GM21360 (cell line): Measurements from ENCODE around the gene MICAL2.
"Not testable (repeated sequence)": the region's sequence is repeated elsewhere in the genome, so short reads cannot be mapped to it uniquely, and the experiment has no call there.

Experiments used
- ATAC-seq: cut with Tn5 transposase; IDR thresholded peaks from one replicate; pipeline ENCODE4 v1.9.1; 2021; ENCODE audit warnings: mild to moderate bottlenecking, moderate library complexity; ENCODE audit not compliant: unreplicated experiment

The MICAL2 gene

DNA sequence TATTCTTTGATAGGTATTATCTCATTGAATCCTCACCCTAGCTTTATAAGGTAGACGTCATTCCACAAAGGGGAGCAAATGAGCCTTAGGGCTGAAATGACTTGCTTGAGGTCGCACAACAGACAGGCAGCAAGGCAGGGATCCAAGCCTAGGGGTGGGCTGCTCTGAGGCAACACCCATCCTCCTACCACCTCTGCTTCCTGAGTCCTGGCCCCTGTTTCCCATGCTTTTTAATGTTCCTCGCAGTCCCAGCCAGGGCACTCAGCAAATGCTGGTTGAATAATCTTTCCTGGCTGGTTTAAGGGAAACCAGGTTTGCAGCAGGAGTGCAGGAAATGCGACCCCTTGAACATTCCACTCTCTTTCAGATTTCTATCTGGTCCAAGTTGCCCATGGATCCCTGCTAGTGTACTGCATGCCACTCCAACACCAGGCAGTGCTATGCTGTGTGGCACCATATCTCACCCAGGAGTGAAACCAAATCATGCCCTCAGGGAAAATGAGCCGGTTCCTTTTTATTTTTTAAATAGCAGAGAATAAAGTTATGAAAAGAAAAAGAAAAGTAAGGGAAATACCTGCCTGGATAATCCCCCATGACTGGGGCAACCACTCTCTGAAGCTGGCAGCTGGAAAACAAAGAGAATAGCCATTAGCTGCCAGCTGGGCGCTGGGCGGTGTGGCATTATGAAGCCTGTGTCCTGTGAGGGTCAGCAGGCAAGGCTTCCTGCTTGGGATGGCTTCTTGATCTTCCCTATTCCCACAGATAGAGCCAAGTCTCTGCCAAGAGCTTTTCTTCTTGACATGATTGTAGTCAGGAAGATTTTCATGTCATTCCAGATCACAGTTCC is 21.8 kb downstream of the MICAL2 start:
- no peak for ATAC-seq

DNA sequence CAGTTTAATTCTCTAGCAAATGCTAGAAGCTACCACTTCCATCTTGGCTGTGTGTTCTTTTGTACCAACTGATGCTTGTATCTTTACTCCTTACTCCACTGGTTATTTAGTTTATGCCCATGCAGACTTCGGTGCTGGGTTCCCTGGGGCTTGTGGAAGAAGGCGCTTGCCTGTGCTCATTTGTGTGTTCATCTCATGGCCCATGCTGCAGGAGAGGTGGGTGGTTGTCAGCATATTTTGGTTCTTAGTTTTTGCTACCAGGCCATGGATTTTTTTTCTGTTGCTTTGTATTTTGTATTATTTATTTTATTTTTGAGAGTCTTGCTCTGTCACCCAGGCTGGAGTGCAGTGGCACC is 22.4 kb downstream of the MICAL2 start:
- no peak for ATAC-seq

DNA sequence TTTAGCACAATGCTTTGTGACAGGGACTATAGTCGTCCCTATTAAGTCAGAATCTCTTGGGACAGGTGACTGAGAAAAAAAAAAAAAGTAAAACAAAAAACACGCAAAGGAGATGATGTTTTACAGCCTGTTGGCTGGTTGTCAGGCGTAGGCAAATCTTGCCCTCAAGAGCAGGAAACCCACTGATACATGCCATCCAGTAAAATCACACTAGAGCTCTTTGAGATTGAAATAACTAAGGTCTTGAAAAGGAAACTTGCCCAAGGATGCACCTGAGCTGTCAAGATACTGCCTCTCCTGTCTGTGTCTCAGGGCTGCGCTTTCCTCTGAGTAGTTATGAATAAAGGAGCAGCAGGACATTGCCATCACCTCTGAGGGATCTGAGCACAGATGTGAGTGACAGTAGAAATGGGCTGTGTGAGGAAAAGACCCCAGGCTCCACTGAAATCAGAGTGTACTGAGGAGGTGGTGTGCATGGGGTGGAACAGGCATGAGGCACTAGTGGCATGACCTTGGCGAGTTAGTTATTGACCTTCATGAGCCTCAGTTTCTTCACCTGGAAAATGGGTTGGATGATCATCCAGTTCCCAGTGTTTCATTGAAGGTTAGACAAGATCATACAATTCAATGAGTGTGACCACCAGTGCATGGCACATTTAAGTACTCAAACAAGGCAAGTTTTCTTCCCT is 23.3 kb downstream of the MICAL2 start:
- ATAC-seq = no peak

DNA sequence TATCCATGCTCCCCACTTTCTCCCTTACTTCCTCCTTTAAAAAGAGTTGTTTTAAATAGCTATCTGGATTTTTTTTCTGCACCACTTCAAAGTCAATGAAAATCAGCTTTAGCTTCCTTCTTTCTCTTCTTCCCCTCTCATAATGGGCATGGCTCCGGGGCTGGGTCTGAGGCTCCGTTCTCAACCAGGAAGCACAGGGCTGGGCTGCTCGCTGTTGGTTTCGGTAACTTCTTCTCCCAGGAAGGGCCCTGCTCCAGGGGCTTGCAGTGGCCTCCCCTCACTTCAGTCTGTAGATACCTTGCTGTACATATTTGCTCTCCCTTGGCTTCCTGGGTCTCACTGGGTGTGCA is 23.8 kb downstream of the MICAL2 start:
- ATAC-seq = no peak

DNA sequence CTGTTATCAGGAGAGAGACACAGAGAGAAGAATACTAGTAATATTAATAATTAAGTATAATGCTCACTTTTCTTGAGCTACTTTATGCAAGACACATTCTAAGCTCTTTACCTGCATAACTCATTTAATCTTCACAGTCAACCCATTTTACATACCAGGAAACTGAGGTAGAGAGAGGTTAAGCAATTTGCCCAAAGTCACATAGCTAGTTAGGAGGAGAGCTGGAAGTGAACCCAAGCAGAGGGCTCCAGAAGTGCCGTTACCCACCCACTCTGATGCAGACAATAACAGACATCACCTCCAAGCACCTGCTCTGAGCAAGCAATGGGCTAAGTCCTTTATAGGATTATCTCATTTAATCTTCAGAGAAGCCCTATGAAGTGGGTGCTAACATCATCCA is 24.8 kb downstream of the MICAL2 start:
- ATAC-seq = no peak

DNA sequence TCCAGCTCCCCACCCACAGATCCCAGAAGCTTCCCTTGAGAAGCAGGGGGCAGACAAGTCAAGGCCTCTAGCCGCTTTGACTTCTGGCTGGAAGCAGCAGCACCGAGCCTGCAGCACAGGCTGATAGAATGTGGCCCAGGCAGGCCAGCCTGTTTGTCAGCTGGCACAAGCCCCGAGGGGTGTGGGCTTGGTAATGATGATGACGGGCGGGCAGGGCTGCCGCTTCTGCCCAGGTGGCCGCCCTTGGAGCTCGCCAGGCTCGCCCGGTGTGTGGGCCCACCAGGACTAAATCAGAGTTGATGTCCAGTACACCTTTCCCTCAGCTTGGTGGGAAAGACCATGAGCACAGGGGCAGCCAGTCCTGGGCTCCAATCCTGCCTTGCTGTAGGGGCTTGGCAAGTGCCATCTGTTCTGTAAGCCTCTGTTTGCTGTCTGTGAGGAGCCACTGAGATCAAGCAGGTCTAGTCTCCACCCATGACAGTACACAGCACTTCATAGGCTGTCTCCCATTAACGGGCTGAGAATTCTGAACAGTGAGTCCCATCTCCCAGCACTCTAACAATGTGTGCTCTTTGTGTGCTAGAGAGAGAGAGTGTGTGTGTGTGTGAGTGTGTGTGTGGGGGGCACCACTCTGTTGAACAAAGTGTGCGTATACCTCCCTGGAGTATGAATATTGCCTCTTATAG is 26.8 kb downstream of the MICAL2 start:
- ATAC-seq = no peak

DNA sequence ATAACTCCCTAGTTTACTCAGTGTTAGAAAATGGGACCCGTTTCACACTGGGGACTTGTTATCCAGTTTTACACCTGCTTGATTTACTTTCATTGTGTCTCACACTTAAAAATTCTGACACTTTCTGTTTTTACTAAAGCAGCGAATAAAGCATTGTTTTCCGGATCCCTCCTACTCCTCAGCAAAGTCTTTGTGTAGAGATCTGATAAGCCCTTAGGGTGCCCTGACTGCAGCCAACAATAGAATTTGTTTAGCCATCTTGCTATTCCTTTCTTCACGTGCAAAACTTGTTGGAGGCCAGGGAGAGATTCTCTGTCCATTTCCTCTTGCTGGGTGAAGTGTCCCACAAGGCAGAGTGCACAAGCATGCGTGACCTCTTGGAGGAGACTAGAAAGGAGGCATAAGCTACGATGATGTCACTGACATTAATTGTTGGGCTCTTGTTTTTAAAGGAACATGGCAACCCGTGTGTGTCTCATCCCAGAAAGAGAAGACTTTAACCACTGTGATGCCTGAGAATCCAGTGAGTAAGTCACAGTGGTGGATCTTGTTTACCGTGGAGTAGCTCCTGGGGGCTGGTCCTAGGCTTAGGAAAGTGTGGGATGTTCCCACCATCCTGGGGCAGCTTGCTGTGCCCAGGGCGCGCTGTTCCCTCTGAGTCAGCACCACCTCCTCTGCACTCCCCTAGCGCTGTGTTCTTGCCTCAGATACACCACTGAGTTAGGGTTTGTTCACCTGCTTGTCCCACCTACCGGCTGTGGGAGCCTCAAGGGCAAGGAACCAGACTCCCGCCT is 27.7 kb downstream of the MICAL2 start:
- no peak for ATAC-seq

DNA sequence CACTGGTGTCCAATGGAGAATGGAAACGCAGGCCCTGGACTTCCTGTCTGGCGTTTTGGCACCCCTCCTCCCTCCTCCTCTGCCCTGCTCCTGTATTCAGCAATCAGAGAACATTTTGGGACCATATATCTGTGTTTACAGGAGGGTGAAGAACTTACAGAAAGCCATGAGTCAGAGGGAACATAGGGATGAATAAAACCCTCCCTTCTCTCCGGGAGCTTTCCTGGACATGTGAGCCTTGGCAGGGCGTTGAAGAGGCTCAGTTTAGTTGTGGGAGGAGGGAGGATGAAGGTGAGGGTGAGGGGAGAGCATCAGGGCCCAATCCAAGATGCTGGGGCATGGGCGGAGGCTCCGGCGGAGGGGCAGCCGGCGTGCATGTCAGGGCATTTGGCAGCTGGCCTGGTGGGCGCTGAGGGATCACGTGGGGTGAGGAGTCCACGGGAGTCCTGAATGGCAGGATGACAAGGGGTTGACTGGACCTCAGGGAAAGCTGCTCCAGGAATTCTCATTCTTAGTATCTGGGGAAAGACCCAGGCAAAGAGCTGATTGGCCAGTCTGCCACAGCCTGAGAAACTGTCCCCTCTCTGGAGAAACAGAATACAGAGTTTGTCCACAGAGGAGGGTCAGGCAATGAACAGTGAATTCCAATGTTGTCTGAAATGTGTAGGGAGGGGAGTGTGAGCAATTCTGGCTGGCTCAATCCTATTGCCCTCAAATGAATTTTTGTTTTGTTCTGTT is 28.9 kb downstream of the MICAL2 start:
- no peak for ATAC-seq

DNA sequence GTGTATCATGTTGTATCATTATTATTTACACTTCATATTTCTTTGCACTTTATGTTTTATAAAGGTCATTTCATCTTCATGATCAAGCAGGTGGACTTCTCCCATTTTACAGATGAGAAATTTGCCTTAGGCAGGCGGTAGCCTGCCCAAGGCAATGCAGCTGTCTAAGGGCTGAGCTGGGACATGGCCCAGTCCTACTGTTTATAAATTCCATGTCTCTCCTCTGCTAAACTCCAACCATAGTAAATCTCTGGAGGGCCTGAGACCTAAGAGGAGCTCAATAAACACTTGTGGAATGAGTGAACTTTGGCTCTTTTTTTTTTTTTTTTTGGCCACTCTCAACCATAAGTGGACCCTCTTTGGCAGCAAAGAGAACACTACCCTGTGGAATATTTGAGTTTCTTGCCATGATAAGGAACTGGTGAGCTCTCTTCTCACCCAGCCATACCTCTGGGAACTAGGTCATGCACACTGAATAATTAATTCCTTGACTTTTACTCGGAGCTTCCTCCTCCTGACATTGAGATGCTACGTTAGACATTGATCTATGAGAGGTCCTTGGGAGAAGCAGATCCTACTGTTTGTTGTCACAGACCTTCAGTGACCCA is 29.9 kb downstream of the MICAL2 start:
- no peak for ATAC-seq

DNA sequence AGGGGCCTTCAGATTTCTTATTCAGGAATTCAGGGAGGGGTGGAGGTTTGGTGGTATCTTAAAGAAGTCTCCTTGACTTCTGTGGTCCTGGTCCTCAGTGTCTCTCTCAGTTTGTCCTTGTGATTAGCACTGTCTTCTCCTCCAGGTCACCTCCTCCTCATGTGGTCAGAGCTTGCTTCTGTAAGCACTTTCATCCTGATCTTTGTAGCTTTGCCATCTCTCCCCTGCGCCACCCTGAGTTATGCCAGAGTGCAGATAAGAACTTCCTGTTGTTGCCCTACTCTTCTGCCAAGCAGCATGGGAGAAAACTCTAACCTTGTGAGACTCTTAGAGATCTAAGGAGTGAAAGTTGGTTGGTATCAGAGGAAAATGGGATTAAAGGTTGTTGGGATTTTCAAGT is 30.9 kb downstream of the MICAL2 start:
- ATAC-seq = no peak

DNA sequence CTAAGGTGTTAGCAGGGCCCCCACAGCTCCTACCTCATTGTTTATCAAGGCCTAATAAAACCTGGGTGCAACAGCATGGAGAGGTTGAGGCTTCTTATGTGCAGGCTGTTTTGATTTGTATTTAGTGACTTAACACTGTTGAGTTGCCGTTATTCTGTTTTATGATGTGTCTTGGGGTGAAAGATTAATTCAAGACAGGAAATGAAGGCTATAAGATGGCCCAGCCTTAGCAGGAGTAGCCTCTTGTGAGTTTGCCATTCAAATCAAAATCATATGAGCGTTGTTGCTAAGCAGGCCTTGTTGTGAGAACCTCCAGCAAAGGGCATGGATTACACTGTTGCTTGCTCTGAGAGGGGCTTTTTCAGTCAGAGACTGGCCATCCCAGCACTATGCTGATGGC is 31.8 kb downstream of the MICAL2 start:
- no peak for ATAC-seq

DNA sequence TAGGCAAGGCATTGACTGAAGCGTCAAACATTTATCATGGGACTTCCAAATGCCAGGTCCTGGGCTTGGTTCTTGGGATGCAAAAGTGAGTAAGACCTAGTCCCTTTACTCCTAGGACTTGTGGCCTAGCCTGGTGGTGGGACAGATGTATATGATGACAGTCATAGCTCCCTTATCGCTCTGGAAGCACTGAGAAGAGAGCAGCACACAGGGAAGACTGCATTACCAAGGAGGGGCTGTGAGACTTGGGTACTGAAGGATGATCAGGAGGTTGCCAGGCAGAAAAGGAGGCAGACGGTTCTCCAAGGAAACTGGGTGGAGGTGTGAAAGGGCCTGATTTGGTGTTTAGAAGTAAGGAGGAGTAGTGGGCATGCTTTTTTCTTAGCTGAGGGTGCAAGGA is 32.5 kb downstream of the MICAL2 start:
- no peak for ATAC-seq

DNA sequence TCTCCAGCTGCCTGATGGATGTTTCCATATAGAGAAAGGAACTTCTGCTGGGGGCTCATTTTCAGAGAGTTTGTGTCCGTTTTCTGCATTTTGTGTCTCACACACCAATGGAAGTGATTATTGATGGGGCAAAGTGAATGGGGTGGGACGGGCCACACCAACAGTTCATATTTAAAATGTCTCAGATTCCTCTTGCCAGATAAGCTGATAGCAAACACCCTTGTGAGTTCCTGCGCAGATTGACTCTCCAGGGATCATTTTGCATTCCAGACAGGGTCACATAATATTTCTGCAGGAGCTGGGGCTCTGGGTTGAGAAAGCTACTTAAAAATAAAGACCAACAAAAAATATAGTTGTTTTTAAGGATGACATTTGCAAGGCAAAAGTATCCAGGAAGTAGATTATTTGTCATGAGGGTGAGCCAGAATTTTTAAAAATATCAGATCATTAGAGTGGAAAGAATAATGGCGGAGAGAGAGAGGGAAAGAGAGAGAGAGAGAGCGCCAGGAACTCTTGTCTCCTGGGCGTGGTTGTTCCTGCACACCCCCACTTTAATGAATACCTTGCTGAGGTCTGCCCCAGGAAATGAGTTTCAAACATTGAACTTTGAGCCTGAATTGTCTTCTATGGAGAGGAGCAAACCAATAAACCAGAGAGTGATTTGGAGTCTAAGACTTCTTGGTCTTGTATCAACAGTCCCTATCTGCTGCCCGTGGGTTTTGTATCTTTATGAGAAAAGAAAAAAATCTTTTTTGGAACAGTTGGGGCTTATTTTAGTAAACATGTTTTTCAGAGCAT is 33.3 kb downstream of the MICAL2 start:
- no peak for ATAC-seq

DNA sequence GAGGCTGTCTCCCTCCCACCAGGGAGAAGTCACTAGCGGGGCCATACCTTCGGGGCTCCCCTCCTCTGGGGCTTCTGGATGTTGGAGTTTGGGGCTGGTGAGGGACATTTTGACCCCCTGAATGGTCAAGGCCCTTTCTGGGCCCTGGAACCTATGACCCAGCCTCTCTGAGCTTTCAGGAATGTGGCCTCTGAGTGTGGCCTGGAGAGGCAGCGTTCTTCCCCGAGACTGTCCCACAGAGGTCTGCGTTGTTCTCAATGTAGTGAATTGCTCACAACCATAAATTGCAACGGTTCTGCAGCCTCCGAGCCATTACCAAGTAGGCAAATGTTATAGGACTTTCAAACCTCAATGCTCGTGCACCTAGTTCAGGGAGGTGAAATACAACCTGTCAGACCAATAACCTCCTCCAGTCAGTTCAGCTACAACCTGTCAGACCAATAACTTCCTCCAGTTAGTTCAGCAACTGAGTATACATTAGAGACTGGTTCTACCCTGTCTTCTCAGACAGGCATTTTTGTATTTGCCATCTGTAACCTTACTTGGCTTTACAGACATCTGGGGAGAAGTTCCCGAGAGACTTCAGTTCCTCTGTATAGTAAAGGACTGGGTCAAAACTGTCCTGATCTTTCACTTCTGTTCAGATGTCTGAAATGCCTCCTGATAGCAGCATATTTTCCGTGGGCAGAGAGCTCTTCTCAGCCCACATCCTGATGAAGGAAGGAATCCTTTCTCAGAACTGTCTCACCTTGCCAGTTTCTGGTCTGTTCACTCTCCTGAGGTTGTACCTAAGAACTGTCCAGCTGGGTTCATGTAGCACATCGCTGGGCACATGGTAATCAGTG is 34.2 kb downstream of the MICAL2 start:
- no peak for ATAC-seq

DNA sequence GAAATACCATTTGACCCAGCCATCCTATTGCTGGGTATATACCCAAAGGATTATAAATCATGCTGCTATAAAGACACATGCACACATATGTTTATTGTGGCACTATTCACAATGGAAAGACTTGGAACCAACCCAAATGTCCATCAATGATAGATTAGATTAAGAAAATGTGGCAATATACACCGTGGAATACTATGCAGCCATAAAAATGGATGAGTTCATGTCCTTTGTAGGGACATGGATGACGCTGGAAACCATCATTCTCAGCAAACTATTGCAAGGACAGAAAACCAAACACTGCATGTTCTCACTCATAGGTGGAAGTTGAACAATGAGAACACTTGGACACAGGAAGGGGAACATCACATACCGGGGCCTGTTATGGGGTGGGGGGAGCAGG is 36.3 kb downstream of the MICAL2 start:
- ATAC-seq = not testable (repeated sequence)

DNA sequence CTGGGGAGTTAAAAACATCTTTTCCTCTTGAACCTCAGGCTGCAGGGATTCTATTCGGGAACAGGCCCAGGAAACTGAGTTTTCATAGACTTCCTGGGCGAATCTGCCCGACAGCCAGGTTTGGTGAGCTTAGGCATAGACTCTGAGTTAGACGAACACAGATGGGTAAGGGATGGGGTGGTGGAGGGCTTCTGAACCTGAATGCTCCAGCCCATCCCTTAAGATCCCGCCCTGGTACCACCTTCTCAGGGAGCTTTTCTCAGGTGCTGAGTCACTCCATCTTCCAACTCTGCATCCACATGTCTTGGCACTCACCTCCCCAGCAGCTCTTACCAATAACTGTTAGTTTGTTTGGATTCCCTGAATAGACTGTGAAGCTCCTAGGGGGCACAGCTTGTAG is 37.4 kb downstream of the MICAL2 start:
- no peak for ATAC-seq

DNA sequence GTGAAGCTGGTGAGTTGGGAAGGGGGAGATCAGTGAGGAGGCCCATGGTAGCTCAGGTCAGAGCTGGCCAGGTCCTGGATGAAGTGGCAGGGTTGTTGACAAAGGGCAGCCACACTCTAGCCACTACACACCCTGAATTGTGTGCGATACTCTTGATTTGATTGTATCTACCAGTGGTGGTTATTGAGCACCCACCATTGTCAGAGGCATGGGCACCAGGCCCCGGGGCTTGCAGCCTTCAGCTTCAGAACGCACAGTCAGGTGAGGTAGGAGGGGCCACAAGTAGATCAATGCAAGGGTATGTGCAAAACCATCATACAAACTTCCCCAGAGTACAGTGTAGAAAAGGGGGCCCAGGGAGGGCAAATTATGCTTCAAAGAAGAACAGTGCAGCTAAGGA is 38.1 kb downstream of the MICAL2 start:
- ATAC-seq = no peak

DNA sequence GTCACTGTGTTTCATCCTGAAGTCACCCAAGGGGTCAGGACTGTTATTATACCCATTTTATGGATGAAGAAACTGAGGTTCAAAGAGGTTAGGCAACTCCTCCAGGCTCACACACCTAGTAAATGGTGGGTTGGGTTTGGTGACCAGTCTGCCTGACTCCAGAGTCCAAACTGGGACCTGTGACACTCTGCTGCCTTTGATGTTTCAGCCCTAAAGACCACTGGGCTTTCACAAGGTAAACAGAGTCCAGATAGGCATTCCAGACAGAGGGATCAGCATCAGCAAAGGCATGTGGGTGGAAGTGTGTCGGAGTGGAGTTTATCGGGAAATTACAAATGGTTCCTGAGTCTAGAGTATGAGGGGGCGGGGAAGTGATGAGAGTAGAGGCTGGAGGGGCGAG is 38.5 kb downstream of the MICAL2 start:
- ATAC-seq = no peak
